Measurements from ENCODE around the gene CCR4.

CCR4 gene

DNA sequence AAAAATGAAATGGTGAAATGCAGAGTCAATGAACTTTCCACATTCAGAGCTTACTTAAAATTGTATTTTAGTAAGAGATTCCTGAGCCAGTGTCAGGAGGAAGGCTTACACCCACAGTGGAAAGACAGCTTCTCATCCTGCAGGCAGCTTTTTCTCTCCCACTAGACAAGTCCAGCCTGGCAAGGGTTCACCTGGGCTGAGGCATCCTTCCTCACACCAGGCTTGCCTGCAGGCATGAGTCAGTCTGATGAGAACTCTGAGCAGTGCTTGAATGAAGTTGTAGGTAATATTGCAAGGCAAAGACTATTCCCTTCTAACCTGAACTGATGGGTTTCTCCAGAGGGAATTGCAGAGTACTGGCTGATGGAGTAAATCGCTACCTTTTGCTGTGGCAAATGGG is 3.1 kb downstream of the CCR4 start:
- TF ChIP-seq, protein P1, sequence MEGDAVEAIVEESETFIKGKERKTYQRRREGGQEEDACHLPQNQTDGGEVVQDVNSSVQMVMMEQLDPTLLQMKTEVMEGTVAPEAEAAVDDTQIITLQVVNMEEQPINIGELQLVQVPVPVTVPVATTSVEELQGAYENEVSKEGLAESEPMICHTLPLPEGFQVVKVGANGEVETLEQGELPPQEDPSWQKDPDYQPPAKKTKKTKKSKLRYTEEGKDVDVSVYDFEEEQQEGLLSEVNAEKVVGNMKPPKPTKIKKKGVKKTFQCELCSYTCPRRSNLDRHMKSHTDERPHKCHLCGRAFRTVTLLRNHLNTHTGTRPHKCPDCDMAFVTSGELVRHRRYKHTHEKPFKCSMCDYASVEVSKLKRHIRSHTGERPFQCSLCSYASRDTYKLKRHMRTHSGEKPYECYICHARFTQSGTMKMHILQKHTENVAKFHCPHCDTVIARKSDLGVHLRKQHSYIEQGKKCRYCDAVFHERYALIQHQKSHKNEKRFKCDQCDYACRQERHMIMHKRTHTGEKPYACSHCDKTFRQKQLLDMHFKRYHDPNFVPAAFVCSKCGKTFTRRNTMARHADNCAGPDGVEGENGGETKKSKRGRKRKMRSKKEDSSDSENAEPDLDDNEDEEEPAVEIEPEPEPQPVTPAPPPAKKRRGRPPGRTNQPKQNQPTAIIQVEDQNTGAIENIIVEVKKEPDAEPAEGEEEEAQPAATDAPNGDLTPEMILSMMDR (IDR thresholded peaks at IDR 0.05; ENCODE audit: borderline replicate concordance, insufficient read depth, low read depth, low read length) = no peak
- no peak overlapping the region for H3K4me3 ChIP-seq (ENCODE audit: low read depth, low read length)

DNA sequence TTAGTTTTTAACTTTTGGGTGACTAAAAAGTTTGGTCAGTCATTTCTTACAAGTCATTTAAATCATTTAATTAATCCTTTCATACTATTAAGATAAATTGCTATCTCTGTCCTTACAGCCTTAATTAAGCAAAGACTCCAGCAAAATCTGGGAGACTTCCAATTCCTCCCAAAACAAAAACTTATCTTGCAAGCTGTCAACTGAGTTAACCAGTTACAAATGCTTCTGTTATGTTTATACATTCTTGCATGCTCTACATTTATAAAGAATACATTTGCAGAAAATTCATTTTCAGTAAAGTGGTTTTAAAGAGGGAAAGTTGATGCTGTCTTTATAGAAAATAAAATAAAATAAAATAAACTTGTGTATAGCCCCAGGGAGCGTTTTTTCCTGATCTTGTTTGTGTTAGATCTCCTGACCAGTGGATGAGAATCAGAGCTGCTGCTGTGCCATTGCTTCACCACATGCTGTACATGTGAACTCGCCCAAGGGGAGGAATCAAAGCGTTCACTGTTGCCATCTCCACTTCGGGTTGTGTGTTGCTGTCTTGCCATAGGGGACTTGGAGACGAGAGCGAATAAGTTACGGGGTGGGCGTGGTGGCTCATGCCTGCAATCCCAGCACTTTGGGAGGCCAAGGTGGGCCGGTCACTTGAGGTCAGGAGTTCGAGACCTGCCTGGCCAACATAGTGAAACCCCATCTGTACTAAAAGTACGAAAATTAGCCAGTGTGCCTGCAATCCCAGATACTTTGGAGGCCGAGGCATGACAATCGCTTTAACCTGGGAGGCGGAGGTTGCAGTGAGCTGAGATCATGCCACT is 5.5 kb downstream of the CCR4 start:
- H3K4me3 ChIP-seq (ENCODE audit: low read depth, low read length) = no peak overlapping the region
- TF ChIP-seq, protein P1 (IDR thresholded peaks at IDR 0.05; ENCODE audit: borderline replicate concordance, insufficient read depth, low read depth, low read length) = no peak

DNA sequence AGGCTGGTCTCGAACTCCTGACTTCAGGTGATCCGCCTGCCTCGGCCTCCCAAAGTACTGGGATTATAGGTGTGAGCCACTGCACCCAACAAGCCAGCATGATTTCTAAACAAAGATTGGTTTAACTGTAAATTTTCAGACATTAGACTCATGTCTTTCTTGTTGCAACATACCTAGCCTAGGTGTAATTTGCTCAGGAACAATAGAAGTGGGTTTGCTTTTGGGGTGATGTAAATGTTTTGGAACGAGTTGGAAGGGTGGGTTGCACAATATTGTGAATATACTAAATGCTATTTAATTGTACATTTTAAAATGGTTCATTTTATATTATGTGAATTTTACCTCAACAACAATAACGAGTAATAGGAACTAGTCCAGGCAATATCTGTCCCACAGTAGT is 7.1 kb downstream of the CCR4 start:
- H3K4me3 ChIP-seq (ENCODE audit: low read depth, low read length) = no peak overlapping the region
- TF ChIP-seq, protein P1 (IDR thresholded peaks at IDR 0.05; ENCODE audit: borderline replicate concordance, insufficient read depth, low read depth, low read length) = no peak

DNA sequence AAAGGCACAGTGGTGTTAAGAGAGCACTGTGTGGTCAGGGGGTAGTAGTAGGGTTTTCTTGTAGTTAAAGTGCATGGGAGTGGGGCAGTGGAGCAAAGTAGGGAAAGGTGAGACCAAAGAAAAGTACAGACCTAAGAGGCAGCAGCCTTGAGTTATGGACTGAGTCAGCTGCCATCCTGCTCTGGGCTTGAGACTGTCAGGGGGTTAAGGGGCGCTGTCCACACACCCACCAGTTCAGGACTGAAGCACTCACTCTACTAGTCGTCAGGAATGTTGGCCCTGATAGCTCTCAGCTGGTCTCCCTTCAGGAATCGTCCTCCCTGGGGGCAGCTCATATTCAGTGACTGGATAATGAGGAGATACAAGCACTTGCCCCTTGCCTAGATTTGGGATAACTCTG is 7.9 kb downstream of the CCR4 start:
- TF ChIP-seq, protein P1 (IDR thresholded peaks at IDR 0.05; ENCODE audit: borderline replicate concordance, insufficient read depth, low read depth, low read length) = no peak
- H3K4me3 ChIP-seq (ENCODE audit: low read depth, low read length) = no peak overlapping the region

DNA sequence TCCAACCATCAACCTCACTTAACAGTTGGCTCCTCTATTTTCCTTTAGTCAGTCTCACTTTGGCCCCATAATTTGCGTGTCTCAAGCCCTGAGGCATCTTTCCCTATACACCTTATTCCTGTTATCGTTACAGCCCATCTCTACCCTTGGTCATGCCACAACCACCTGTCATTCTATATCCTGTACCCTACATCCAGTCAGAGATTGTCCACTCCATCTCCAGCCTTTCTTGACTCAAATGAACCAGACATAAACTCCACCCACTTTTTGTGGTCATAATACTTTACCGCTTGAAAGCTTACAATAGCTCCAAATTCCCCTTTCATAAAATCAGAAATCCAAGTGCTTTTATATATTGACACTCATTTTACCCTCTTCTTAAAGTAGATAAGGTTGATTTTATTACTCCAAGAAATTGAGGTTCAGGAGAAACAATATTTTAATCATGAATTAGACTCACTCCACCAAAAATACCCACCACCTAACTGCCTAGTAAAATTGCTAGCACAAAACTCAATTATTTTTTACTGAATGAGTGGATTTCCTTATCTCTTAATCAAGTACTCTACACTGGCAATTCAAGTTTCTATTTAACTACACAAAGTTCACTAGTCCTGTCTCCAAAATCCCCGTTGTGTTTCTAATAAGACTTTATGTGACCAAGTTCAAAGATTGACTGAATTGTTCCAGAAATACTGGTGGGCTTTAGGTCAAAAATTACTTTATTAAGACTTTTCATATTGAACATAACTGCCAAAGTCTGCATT is 9.1 kb downstream of the CCR4 start:
- TF ChIP-seq, protein P1 (IDR thresholded peaks at IDR 0.05; ENCODE audit: borderline replicate concordance, insufficient read depth, low read depth, low read length) = no peak
- H3K4me3 ChIP-seq (ENCODE audit: low read depth, low read length) = no peak overlapping the region

DNA sequence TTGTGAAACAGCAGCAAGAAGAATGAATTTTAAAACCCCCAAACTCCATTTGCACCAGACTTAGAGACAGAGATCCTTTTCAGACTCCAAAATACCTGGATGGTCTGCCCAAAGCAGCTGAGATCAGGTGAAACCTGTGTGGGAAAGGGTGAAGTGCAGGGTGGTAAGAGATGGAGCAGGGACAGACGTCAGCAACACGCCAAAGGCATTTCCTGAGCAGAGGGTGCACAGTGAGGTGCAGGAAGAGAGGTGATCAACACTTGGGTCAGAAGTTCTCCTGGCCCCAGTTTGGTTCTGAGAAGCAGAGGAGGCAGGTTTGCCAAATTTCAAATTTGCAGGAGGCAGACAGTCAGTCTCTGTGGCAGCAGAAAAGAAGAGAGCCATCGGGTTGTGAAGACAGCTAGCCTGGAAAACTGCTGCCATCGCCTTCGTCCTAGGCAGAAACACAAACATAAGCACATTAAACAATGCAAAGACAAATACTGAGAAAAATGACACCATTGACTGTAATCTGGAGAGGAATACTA is 9.8 kb downstream of the CCR4 start:
- TF ChIP-seq, protein P1 (IDR thresholded peaks at IDR 0.05; ENCODE audit: borderline replicate concordance, insufficient read depth, low read depth, low read length) = no peak
- H3K4me3 ChIP-seq (ENCODE audit: low read depth, low read length) = no peak overlapping the region
